Endothelial cell of umbilical vein (primary cell): ENCODE data around the gene CXCR6. TPM values are rescaled to one million over a fixed set of nuclear protein-coding genes. Genes with fewer than 3 reads are reported as not detected.

ENCODE experiments used
- BruUV-seq: library from RNA; stranded (reverse); fragments of 400-500 nt; replicated peaks from 2 replicates; lab custom pipeline; 2021; lab: Mats Ljungman, UMichigan
- CTCF ChIA-PET: fragments of 300-600, 350-600 bp; sonication (Branson Sonifier 250); formaldehyde crosslinking; loops from one replicate; lab custom pipeline; 2021; ENCODE audit warnings: antibody characterized with exemption, inconsistent platforms; lab: Charles Lee
- POLR2A ChIA-PET: fragments of 300-600, 350-600 bp; sonication (Branson Sonifier 250); formaldehyde crosslinking; loops from one replicate; lab custom pipeline; 2021; ENCODE audit warnings: antibody characterized with exemption, inconsistent platforms; lab: Charles Lee
- DNase-seq: peaks from one replicate; pipeline ENCODE4 v3.0.0-alpha.2; 2011; ENCODE audit warnings: low read depth, low spot score
- FAIRE-seq: peaks from 2 replicates; lab custom pipeline; 2011; peaks lifted over from hg19 to GRCh38; lab: Jason Lieb, UNC
- H2AFZ ChIP-seq: 2 replicates; pipeline ENCODE4 v1.6.0; 2012; ENCODE audit warnings: low read depth, low read length, control low read depth, inconsistent platforms
- H3K27ac ChIP-seq: 2 replicates; pipeline ENCODE4 v1.5.1; 2011; ENCODE audit warnings: low read depth, mild to moderate bottlenecking, control low read depth, low read length, moderate library complexity; ENCODE audit not compliant: insufficient read depth
- H3K27me3 ChIP-seq, 2 experiments: 2 replicates each; pipeline versions ENCODE4 v1.6.0 to v1.6.1; 2011; ENCODE audit warnings: low read length in 2 of 2, mixed read lengths in 1 of 2; ENCODE audit not compliant: control insufficient read depth in 2 of 2, insufficient read depth in 2 of 2
- H3K36me3 ChIP-seq, 2 experiments: 2 replicates in 1 of 2; 3 replicates in 1 of 2; pipeline ENCODE4 v1.5.1; 2011; ENCODE audit warnings: low read length in 2 of 2, mild to moderate bottlenecking in 1 of 2, moderate library complexity in 1 of 2; ENCODE audit not compliant: control insufficient read depth in 2 of 2, insufficient read depth in 2 of 2; ENCODE audit errors: extremely low read depth in 1 of 2
- H3K4me1 ChIP-seq: 3 replicates; pipeline ENCODE4 v1.5.1; 2011; ENCODE audit warnings: mild to moderate bottlenecking, low read length; ENCODE audit not compliant: control insufficient read depth, insufficient read depth; ENCODE audit errors: extremely low read depth
- H3K4me2 ChIP-seq: 2 replicates; pipeline ENCODE4 v1.6.1; 2011; ENCODE audit warnings: low read length, control low read depth, mixed read lengths; ENCODE audit not compliant: insufficient read depth
- H3K4me3 ChIP-seq, 3 experiments: fragments of 200-600 bp in 1 of 3; sonication (generic), shearing (Covaris generic) in 1 of 3; replicated peaks in 1 of 3; 2 replicates each; pipeline ENCODE4 v1.5.1; 2011 to 2016; ENCODE audit warnings: control low read depth in 3 of 3, low read length in 3 of 3, mild to moderate bottlenecking in 2 of 3, inconsistent platforms in 1 of 3, low read depth in 1 of 3, moderate library complexity in 1 of 3; ENCODE audit not compliant: insufficient read depth in 1 of 3
- H3K79me2 ChIP-seq: 2 replicates; pipeline ENCODE4 v1.6.0; 2012; ENCODE audit warnings: low read length, inconsistent platforms; ENCODE audit not compliant: control insufficient read depth, insufficient read depth
- H3K9ac ChIP-seq: replicated peaks from 2 replicates; pipeline ENCODE3; 2011; ENCODE audit warnings: low read length, control low read depth; ENCODE audit not compliant: insufficient read depth; ENCODE audit errors: extremely low read depth
- H3K9me1 ChIP-seq: replicated peaks from 3 replicates; pipeline ENCODE4 v1.6.0; 2011; ENCODE audit warnings: mild to moderate bottlenecking, low read length; ENCODE audit not compliant: control insufficient read depth, insufficient read depth; ENCODE audit errors: extremely low read depth
- H3K9me3 ChIP-seq: replicated peaks from 2 replicates; pipeline ENCODE4 v1.5.1; 2012; ENCODE audit warnings: low read length, inconsistent platforms; ENCODE audit not compliant: control insufficient read depth, insufficient read depth
- H4K20me1 ChIP-seq: replicated peaks from 2 replicates; pipeline ENCODE3; 2011; ENCODE audit warnings: mild to moderate bottlenecking, low read length; ENCODE audit not compliant: control insufficient read depth, insufficient read depth; ENCODE audit errors: extremely low read depth
- EZH2 ChIP-seq: IDR thresholded peaks from 2 replicates; pipeline ENCODE4 v1.6.1; 2012; ENCODE audit warnings: borderline replicate concordance, low read depth, mild to moderate bottlenecking, moderate library complexity, low read length, inconsistent platforms; ENCODE audit not compliant: severe bottlenecking
- FOS ChIP-seq: IDR thresholded peaks from 2 replicates; pipeline ENCODE4 v1.6.1; 2011; ENCODE audit warnings: mild to moderate bottlenecking, low read length, moderate library complexity, borderline replicate concordance; ENCODE audit not compliant: insufficient read depth
- GATA2 ChIP-seq: IDR thresholded peaks from 2 replicates; pipeline ENCODE4 v1.7.0; 2011; ENCODE audit warnings: low read depth, mild to moderate bottlenecking, moderate library complexity, mixed read lengths, low read length; ENCODE audit not compliant: insufficient read length, insufficient read depth
- JUN ChIP-seq: IDR thresholded peaks from 2 replicates; pipeline ENCODE4 v1.6.1; 2011; ENCODE audit warnings: borderline replicate concordance, low read depth; ENCODE audit not compliant: insufficient read length, insufficient read depth
- MYC ChIP-seq: IDR thresholded peaks from one replicate; pipeline ENCODE4 v1.6.1; 2011; ENCODE audit warnings: mild to moderate bottlenecking, low read depth, low read length
- POLR2A ChIP-seq: IDR thresholded peaks from 2 replicates; pipeline ENCODE4 v1.6.1; 2012; ENCODE audit warnings: low read depth, mild to moderate bottlenecking, control low read depth, low read length
- POLR2AphosphoS5 ChIP-seq: IDR thresholded peaks from 2 replicates; pipeline ENCODE4 v1.6.1; 2012; ENCODE audit warnings: low read depth, mild to moderate bottlenecking, control low read depth, low read length, moderate library complexity; ENCODE audit not compliant: insufficient read depth
- dilution Hi-C: fragments of 300-500 bp; cut with MboI; formaldehyde crosslinking; loops from one replicate; pipeline ENCODE4 v1.15.0; 2019; ENCODE audit warnings: low sequenced_read_pairs; ENCODE audit not compliant: extremely low pct_ligation_motif_present
- intact Hi-C: fragments of 100-400 bp; cut with micrococcal nuclease; formaldehyde crosslinking; loops from one replicate; pipeline ENCODE4 v1.10.0; 2022
- polyA plus RNA-seq, 4 experiments: library from polyadenylated mRNA; depleted of rRNA in 3 of 4; stranded (reverse) in 3 of 4; unstranded in 1 of 4; fragments of >200 nt; gene quantifications; 2 replicates each; pipeline versions ENCODE4 v1.2.1 to v1.2.3, GENCODE V29; 2011 to 2012; ENCODE audit warnings: missing spikeins in 1 of 4
- total RNA-seq: library from RNA; stranded (reverse); gene quantifications from 2 replicates; pipeline ENCODE4 v1.2.3, GENCODE V29; 2021
- TF ChIP-seq, protein P1 (sequence below): IDR thresholded peaks from 2 replicates; pipeline ENCODE4 v1.6.1; 2011; ENCODE audit not compliant: insufficient read depth, insufficient read length
- TF ChIP-seq, protein P2 (sequence below), 2 donors: IDR thresholded peaks; 1 replicate in 1 of 2; 2 replicates in 1 of 2; pipeline ENCODE4 v1.5.1; 2011; ENCODE audit warnings: low read length in 2 of 2, mild to moderate bottlenecking in 2 of 2, moderate library complexity in 2 of 2, control low read depth in 1 of 2, inconsistent platforms in 1 of 2, low read depth in 1 of 2; ENCODE audit not compliant: insufficient read depth in 1 of 2; ENCODE audit errors: extremely low read depth in 1 of 2

Gene CXCR6
- total and polyA plus RNA-seq, 2 donors (not counting 3 experiments of a cell fraction or from before 2014, with no cell fraction given): not detected

DNA sequence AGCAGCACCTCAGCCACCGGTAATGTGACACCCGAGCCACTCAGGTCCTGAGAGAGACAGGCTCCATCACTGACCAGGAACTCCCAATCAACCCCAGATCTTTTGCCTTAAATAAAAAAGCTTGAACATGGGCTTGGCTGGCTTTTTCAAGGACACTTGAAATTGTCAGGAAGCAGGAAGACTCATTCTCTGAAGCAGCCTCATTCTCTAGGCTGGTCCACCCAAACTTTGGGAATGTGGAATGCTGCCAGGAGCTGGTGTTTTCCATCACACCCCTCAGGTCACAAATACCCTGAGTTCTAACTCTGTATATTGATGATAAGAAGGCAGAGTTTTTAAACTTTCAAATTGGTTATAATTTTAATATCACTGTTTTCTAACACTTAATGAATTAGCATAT is 17.0 kb downstream of the CXCR6 start:
- ChIA-PET CTCF (interaction anchor here (1.8 kb wide), 1 partner anchor 22 kb away, joined by 4 read pairs; no protein-coding TSS in a partner anchor), POLR2A (no interaction called here)
- Histone ChIP-seq H3K27me3 (no peaks in the 10 kb centered on the region), H3K27ac (no peak overlapping the region), H2AFZ (no peak overlapping the region), H3K79me2 (no peaks in the 10 kb centered on the region), H3K9ac (no peak overlapping the region), H3K4me3 (no peak overlapping the region), H3K9me3 (no peaks in the 10 kb centered on the region), H3K36me3 (peaks cover 23 to 49% of the 10 kb centered on the region in 2 experiments), H3K4me1 (no peaks in the 10 kb centered on the region), H3K9me1 (no peaks in the 10 kb centered on the region), H3K4me2 (no peak overlapping the region), H4K20me1 (no peaks in the 10 kb centered on the region)
- BruUV-seq: no TSS peak
- FAIRE-seq: no peak
- intact Hi-C loops (no loop called here), dilution Hi-C loops (no loop called here)
- no peak for DNase-seq
- TF ChIP-seq POLR2AphosphoS5 (no peak), EZH2 (no peak), GATA2 (no peak), FOS (no peak), MYC (no peak), POLR2A (no peak), JUN (no peak)
- TF ChIP-seq, protein P1, sequence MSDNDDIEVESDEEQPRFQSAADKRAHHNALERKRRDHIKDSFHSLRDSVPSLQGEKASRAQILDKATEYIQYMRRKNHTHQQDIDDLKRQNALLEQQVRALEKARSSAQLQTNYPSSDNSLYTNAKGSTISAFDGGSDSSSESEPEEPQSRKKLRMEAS: no peak
- TF ChIP-seq, protein P2, sequence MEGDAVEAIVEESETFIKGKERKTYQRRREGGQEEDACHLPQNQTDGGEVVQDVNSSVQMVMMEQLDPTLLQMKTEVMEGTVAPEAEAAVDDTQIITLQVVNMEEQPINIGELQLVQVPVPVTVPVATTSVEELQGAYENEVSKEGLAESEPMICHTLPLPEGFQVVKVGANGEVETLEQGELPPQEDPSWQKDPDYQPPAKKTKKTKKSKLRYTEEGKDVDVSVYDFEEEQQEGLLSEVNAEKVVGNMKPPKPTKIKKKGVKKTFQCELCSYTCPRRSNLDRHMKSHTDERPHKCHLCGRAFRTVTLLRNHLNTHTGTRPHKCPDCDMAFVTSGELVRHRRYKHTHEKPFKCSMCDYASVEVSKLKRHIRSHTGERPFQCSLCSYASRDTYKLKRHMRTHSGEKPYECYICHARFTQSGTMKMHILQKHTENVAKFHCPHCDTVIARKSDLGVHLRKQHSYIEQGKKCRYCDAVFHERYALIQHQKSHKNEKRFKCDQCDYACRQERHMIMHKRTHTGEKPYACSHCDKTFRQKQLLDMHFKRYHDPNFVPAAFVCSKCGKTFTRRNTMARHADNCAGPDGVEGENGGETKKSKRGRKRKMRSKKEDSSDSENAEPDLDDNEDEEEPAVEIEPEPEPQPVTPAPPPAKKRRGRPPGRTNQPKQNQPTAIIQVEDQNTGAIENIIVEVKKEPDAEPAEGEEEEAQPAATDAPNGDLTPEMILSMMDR (IDR thresholded peaks at IDR 0.05; ENCODE audit: extremely low read depth in 1 of 2, insufficient read depth in 1 of 2, low read depth in 1 of 2, low read length in 2 of 2): no peak
